ENCODE measurements around the gene TWF2.

TWF2 gene

DNA sequence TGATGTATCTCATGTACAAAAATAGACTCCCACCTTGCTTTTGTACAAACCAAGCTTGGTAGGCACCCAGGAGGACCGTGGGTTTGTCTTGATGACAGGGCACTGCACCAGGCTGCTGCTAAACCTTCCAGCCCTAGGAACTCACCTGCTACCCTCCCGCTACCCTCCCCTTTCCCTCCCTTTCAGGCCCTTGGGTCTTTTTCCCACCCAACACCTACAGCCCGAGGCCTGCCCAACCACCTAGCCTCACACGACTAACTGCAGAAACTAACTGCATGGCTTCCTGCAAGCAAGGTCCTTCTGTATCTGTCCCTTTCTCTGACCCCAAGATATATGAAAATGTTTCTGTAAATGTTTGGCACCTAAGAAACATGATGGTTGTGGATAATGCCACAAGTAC, 17.7 kb upstream of the TWF2 start:
- DNase-seq, result no peak

GRCh38 chr3:52256159-52256558, 17.2 kb upstream of the TWF2 start:
- no peak for DNase-seq

GRCh38 chr3:52254608-52255007, 15.7 kb upstream of the TWF2 start:
- DNase-seq, result no peak

DNA sequence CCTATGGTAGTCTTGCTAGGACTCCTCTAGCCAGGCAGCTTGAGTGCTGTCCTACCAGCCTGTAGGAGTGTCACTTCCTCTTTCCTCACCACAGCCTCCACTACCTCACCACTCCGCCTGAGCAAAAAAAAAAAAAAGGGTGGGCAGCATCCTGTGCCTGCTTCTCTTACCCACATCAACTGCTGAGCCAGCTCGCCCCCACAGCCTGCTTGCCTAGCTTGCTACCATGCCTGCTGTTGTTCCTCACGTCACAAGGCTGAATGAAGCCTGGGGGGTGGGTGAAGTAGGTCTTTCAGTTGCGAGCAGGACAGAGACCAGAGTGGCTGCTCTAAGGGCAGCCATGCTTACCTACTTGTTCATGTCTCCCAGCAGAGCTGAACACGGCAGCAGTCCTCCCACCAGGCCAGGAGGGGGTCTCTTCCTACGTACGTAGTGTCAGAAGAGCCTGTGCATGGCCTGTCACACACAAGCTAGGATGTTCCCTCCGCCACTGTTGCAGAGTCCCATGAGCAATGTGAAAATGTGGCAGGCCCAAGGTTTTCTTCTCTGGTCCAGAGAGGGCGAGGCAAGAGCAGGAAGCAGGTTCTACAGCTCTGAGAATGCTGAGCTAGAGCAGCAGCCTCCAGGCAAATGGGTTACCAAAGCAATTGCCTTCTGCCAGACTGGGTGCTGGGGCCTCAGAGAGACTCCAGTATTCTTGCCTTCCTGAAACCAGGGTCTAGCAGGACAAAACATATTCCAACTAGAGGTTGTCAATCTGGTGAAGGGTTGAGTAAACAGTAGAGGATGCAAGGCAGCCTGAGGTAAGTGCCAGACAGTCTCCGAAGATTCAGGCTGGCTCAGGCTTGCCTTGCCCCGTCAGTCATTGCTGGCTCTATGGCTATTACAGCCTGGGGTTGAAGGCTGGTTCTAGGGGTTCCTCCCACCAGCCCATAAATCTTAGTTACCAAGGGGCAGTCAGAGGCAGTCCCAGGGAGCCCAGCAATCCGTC, 14.7 kb upstream of the TWF2 start:
- DNase-seq, result no peak

DNA sequence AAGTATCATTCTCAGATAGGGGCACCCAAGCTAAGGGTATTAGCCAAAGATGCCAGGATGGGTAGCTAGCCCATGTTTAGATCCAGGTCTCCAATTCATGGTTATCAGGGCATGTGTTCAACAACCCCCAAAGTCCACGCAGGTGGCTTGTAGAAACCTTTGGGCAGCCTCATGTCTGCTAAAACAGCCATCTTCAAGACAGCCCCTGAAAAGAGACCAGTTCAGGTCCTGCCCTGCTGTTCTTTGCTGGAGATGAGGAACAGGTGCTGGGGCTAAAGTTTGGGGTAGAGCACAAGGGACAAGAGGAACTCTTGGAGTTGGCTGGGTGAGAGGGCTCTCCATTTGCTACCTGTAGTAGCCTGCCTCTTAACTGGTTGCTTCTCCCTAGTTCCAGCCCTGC, 11.2 kb upstream of the TWF2 start:
- no peak for DNase-seq

- no peak for DNase-seq
Measured at GRCh38 chr3:52249683-52250082, 10.7 kb upstream of the TWF2 start.

DNA sequence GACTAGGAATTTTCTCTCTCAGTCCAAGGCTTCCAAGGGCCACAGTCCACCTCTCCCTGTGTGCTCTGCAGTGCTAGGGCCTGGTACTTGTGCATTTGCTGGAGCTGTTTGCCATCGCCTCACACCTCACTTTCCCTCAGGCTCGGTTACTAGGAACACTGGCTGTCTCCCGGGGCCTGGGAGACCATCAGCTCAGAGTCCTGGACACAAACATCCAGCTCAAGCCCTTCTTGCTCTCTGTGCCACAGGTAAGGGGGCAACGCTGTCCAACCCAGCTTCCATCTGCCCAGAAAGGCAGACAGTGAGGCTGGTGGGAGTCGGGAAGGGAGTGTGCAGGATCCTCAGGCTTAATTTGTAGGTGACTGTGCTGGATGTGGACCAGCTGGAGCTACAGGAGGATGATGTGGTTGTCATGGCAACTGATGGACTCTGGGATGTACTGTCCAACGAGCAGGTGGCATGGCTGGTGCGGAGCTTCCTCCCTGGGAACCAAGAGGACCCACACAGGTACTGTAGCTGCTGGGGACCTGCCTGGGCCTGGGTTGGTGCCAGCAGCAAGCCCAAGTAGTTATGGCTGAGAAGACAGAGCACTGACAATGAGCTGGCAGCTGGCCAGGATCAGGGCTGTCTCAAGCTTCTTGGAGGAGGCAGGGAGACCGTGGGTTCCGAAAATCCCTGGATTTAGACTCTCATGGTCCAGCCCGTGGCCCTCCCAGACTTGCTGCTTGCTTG, 10.0 kb upstream of the TWF2 start:
- DNase-seq, result no peak

GRCh38 chr3:52248165-52248541, 9.2 kb upstream of the TWF2 start:
- DNase-seq, result no peak

DNA sequence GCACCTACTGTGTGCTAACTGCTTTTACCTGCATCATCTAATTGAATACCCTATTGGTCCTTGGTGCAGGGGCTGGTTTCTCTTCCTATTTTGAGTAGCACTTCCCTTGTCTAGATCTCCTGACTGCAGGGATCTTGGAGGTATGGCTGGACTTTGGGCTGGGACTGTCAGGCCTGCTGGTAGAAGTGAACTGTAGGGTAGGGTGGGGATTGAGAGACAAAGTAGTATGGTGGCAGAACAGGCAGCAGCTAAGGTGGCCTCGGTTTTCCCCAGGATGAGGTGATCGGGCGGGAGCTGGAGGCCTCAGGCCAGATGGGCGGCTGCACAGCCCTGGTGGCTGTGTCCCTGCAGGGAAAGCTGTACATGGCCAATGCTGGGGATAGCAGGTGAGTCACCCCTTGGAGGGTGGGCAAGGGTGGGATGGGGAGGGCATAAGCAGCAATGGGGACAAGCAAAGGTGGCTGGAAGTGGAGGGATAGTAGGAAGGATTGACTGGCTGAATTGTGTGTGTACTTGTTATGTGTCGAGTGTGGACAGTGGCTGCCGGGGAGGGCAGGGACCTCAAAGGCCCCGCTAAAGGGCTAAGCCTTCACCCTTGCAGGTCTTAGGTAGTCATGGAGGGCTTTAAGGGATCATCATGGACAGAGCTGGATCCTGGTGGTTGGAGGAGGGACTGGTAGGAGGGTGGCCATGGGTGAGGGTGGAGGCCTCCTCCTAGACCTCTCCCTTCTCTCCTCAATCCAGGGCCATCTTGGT, 8.6 kb upstream of the TWF2 start:
- no peak for DNase-seq

- no peak for DNase-seq
Measured at GRCh38 chr3:52246728-52247408, 7.9 kb upstream of the TWF2 start.

GRCh38 chr3:52246264-52246620, 7.3 kb upstream of the TWF2 start:
- DNase-seq, result no peak

- DNase-seq, result no peak
Measured at GRCh38 chr3:52245322-52246263, 6.6 kb upstream of the TWF2 start, which contains the start of gene PPM1M. Gene PPM1M, plus strand, starts transcription at chr3:52245759. Its CDS starts 66 bp downstream, at chr3:52245825.

GRCh38 chr3:52243791-52244628, 5.1 kb upstream of the TWF2 start:
- DNase-seq, result no peak

GRCh38 chr3:52242039-52242438, 3.1 kb upstream of the TWF2 start:
- DNase-seq, result no peak

GRCh38 chr3:52240886-52241370, 2.0 kb upstream of the TWF2 start:
- no peak for DNase-seq

- no peak for DNase-seq
Measured at GRCh38 chr3:52240059-52240885, 1.3 kb upstream of the TWF2 start.

GRCh38 chr3:52238193-52238760, 681 bp downstream of the TWF2 start:
- no peak for DNase-seq

GRCh38 chr3:52237657-52238172, 1.2 kb downstream of the TWF2 start:
- DNase-seq, result no peak

All from NCI-H1417 treated with DMSO at 0.1 percent for 48 hours (cell line).